ENCODE measurements around the gene PAOX.
"Not testable (repeated sequence)": the region's sequence is repeated elsewhere in the genome, so short reads cannot be mapped to it uniquely, and the experiment has no call there.

Gene PAOX

GRCh38 chr10:133383551-133383950, 4.5 kb downstream of the PAOX start:
- in situ Hi-C loops (cut with HindIII; ENCODE audit: low sequenced_read_pairs), result no loop called here

GRCh38 chr10:133384071-133384470, 5.0 kb downstream of the PAOX start:
- in situ Hi-C loops (cut with HindIII; ENCODE audit: low sequenced_read_pairs), result no loop called here

DNA sequence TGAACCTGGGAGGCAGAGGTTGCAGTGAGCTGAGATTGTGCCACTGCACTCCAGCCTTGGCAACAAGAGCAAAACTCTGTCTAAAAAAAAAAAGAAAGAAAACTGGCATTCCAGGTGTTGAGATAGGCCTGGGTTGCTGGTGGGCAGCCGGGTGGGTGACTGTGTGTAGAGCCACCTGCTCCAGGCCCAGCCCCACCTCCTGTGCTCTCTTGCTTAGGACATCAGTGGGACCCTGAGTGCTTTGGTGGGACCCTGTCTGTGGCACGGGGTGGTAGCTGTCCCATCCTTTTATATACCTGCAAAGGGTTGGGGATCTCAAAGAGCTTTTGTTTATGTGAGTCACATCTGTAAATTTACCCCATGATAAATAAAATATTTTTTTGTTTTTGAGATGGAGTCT, 6.2 kb downstream of the PAOX start:
- in situ Hi-C loops (cut with HindIII; ENCODE audit: low sequenced_read_pairs), result no loop called here

GRCh38 chr10:133386951-133387350, 7.9 kb downstream of the PAOX start:
- in situ Hi-C loops (cut with HindIII; ENCODE audit: low sequenced_read_pairs), result not testable (repeated sequence)

DNA sequence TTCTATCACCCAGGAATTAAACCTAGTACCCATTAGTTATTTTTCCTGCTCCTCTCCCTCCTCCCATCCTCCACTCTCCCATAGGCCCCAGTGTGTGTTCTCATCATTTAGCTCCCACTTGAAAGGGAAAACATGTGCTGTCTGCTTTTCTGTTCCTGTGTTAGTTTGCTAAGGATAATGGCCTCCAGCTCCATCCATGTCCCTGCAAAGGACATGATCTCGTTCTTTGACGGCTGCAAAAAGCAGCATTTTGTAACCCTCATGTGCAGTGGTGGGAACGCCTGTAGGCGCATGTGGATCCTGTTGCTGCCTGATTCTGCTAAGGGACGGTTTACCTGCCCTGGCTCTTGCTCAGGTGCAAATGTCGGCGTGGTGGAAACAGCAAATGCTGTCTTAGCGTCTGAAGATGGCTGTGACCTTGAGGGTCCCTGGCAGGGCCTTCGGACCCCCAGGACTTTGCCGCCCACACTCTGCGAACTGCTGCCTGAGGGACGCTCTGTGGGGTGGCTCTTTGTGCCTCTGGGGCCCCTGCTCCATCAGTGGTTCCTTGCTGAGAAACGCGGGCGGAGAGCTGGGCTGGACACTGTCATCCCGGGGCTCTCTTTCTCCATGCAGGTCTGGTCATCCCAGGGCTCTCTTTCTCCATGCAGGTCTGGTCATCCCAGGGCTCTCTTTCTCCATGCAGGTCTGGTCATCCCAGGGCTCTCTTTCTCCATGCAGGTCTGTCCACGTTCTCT, 9.3 kb downstream of the PAOX start:
- in situ Hi-C loops (cut with HindIII; ENCODE audit: low sequenced_read_pairs), result no loop called here

GRCh38 chr10:133388973-133389818, 10.1 kb downstream of the PAOX start:
- in situ Hi-C loops (cut with HindIII; ENCODE audit: low sequenced_read_pairs), result no loop called here

DNA sequence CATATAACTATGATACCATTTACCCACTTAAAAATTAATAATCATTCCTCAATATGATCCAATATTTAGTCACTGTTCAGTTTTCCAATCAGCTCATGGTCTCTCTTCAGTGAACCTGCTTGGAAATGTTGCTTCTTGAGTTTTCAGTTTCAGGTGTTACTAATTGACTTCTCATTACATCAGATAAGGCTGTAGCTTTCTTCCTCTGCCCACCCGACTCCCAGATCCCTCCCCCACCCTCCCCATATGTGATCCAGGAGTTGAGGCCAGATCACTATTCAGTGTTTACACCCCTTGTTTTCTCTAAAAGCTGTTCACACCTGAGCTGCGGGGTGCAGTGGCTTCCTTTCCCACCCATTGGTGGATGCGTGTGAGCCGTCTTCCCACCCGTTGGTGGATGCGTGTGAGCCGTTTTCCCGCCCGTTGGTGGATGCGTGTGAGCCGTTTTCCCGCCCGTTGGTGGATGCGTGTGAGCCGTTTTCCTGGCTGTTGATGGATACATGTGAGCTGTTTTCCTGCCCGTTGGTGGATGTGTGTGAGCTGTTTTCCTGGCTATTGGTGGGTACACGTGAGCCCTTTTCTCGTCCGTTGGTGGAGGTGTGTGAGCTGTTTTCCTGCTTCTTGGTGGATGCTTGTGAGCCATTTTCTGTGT, 11.7 kb downstream of the PAOX start:
- in situ Hi-C loops (cut with HindIII; ENCODE audit: low sequenced_read_pairs), result no loop called here

DNA sequence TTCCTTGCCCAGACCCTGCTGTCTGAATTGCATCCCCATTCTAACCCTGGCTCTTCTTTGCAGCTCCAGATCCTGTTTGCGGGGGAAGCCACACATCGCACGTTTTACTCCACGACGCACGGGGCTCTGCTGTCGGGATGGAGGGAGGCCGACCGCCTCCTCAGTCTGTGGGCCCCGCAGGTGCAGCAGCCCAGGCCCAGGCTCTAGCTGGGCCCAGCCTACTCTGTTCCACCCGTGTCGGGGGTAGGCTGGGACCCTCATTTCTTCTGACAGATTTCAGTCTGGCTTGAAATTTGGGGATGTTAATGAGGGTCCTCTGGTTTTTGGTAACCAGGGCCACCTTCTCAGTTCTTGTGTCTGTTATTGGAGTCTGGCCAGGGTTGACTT, 12.2 kb downstream of the PAOX start:
- in situ Hi-C loops (cut with HindIII; ENCODE audit: low sequenced_read_pairs), result no loop called here

DNA sequence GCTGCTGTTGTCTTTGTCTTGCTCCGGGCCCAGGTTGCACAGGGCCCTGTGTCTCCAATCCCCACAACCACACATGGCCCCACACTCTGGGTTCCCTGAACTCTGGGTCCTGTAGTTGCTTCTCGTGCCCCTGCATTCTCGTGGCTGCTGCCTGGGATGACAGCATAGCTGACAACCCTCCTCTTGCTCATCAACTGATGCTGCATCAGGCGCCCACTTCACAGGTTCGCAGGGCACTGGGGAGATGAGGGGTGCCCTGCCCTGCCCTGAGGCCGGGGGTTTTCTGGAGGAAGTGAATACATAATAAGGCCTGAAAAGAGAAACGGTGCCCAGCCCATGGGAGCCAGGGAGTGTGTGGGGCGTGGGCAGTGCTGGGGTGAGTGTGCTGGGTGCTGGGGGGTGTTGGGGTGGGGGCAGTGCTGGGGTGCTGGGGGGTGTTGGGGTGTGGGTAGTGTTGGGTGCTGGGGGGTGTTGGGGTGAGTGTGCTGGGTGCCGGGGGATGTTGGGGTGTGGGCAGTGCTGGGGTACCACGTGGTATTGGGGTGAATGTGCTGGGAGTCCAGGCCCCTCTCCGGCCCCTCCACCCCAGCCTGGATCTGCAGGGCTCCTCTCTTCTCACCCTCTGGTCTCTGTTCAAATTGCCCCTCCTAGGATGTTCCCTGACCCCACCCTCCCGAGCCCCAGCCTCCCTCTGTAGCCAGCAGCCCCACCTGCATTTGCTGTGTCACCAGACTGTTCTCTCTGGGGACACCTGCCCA, 12.9 kb downstream of the PAOX start:
- in situ Hi-C loops (cut with HindIII; ENCODE audit: low sequenced_read_pairs), result no loop called here

- in situ Hi-C loops (cut with HindIII; ENCODE audit: low sequenced_read_pairs), result no loop called here
These were observed 14.5 kb downstream of the PAOX start for GRCh38 chr10:133393401-133394063.

- in situ Hi-C loops (cut with HindIII; ENCODE audit: low sequenced_read_pairs), result no loop called here
These were observed 15.1 kb downstream of the PAOX start, which contains the start of gene MTG1 for GRCh38 chr10:133394064-133394663. Gene MTG1, plus strand, starts transcription at chr10:133394157. Its CDS starts 64 bp downstream, at chr10:133394221.

DNA sequence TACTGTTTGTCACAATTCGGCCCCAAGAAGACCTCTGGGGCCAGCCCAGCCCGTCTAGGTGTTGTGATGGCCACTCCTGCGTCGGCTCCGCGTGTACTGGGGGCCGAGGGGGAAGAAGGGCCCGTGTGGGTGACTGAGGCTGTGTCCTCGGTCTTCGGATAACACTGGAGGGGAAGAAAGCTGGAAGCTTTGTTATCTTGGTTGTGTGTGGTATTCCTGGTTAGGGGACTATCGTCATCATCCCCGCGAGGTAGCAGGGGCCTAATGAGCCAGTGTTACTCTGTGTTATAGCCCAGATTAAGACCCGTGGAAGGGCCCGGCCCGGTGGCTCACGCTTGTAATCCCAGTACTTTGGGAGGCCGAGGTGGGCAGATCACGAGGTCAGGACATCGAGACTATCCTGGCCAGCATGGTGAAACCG, 15.7 kb downstream of the PAOX start:
- in situ Hi-C loops (cut with HindIII; ENCODE audit: low sequenced_read_pairs), result no loop called here

DNA sequence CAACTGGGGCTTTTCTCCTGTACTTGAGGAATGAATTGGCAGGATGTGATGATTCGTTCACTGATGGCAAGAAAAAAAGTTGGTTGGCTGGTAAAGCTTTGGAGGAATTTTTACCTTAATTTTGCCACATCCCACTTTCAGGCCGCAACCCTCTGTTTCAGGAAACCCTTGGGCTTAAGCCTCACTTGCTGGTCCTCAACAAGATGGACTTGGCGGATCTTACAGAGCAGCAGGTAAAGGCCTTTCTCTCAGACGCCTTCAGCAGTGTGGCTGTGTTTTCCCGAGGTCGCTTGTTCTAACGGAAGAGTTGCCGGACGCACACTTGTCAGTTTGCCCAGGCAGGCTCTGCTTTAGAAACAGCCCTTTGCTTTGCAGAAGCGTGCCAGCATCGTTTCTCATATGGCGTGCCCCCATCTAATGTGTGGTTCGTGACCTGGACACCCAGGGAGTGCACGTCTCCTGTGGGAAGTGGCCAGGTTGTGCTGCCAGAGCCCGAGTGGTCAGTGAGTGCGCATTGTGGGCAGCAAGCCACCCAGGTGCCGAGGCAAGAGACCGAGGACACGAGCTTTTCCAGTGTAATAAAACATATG, 17.1 kb downstream of the PAOX start:
- in situ Hi-C loops (cut with HindIII; ENCODE audit: low sequenced_read_pairs), result no loop called here

DNA sequence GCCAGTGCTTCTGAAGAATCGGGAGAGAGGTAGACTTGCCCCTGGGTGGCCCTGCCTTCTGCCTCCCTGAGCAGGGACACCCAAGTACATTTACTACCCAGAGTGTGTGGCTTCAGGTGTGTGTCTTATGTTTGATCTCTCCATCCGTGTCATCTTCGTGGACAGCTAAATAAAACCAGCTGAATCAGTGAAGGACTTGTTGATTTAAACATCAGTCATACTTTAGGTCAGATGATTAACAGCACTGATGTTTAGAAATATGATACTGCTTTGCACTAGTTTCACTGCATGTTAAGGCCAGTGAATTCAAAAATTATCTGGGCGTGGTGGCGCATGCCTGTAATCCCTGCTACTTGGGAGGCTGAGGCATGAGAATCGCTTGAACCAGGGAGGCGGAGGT, 18.9 kb downstream of the PAOX start:
- in situ Hi-C loops (cut with HindIII; ENCODE audit: low sequenced_read_pairs), result no loop called here

DNA sequence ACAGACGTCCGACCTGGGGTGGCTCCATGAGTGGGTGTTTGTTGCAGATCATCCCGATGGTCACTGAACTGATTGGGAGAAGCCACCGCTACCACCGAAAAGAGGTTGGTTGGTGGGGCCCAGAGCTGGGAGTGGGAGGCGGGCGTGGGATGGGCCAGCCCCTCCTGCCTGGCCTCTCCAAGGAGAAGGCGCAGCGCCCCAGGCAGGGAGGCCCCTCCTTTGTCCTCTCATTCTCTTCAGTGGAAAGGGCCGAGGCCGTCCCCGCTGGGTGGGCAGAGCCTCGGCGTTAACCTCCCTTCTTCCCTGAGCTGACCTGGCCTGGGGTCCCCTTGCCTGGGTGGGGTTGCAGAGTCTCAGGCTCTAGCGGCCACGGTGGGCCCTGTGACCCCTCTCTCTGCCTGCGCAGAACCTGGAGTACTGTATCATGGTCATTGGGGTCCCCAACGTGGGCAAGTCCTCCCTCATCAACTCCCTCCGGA, 20.1 kb downstream of the PAOX start:
- in situ Hi-C loops (cut with HindIII; ENCODE audit: low sequenced_read_pairs), result no loop called here

GRCh38 chr10:133400624-133401424, 21.8 kb downstream of the PAOX start:
- in situ Hi-C loops (cut with HindIII; ENCODE audit: low sequenced_read_pairs), result no loop called here

DNA sequence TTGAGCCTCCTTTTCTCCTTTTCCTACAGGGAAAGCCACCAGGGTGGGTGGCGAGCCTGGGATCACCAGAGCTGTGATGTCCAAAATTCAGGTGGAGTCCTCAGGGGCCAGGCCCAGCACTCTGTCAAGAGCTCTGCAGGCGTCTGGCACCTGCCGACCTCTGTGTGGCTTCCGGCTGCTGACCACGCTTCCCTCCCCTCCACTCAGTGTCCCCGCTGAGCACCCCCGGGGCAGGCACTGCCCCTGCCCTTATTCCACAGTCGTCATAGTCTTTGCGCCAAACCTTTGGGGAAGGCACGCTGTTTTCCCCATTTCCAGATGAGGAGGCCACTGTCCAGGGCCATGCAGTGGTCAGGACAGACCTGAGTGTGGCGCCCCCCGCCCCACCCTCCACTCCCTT, 22.4 kb downstream of the PAOX start:
- in situ Hi-C loops (cut with HindIII; ENCODE audit: low sequenced_read_pairs), result no loop called here

- in situ Hi-C loops (cut with HindIII; ENCODE audit: low sequenced_read_pairs), result no loop called here
These were observed 23.1 kb downstream of the PAOX start for GRCh38 chr10:133401981-133402725.

Data from DLD1 (cell line).